ENCODE data around the gene CELF5.
A peak's percentile ranks its signal among the peaks of the same experiment; 100 is the strongest.

The CELF5 gene

GRCh38 chr19:3243819-3244700 is 19.6 kb downstream of the CELF5 start:
- DNase-seq (ENCODE audit: low spot score) = peak; percentile 54

GRCh38 chr19:3245050-3245449 is 20.6 kb downstream of the CELF5 start:
- no peak for DNase-seq (ENCODE audit: low spot score)

GRCh38 chr19:3248728-3249326 is 24.4 kb downstream of the CELF5 start:
- DNase-seq (ENCODE audit: low spot score) = no peak

- DNase-seq (ENCODE audit: low spot score) = no peak
These were observed 24.9 kb downstream of the CELF5 start for GRCh38 chr19:3249408-3249807.

GRCh38 chr19:3250675-3251074 is 26.2 kb downstream of the CELF5 start:
- peak; percentile 7 for DNase-seq (ENCODE audit: low spot score)

- DNase-seq (ENCODE audit: low spot score) = no peak
These were observed 26.8 kb downstream of the CELF5 start for GRCh38 chr19:3251229-3251628.

GRCh38 chr19:3252650-3253049 is 28.2 kb downstream of the CELF5 start:
- DNase-seq (ENCODE audit: low spot score) = no peak

- no peak for DNase-seq (ENCODE audit: low spot score)
These were observed 28.8 kb downstream of the CELF5 start for GRCh38 chr19:3253270-3253669.

GRCh38 chr19:3254520-3254919 is 30.1 kb downstream of the CELF5 start:
- no peak for DNase-seq (ENCODE audit: low spot score)

- no peak for DNase-seq (ENCODE audit: low spot score)
These were observed 32.6 kb downstream of the CELF5 start for GRCh38 chr19:3257071-3257470.

GRCh38 chr19:3262362-3262761 is 37.9 kb downstream of the CELF5 start:
- DNase-seq (ENCODE audit: low spot score) = no peak

- no peak for DNase-seq (ENCODE audit: low spot score)
These were observed 39.4 kb downstream of the CELF5 start for GRCh38 chr19:3263866-3264265.

GRCh38 chr19:3265432-3265831 is 41.0 kb downstream of the CELF5 start:
- no peak for DNase-seq (ENCODE audit: low spot score)

- no peak for DNase-seq (ENCODE audit: low spot score)
These were observed 41.7 kb downstream of the CELF5 start for GRCh38 chr19:3266092-3266693.

GRCh38 chr19:3266792-3267514 is 42.5 kb downstream of the CELF5 start:
- no peak for DNase-seq (ENCODE audit: low spot score)

- no peak for DNase-seq (ENCODE audit: low spot score)
These were observed 43.9 kb downstream of the CELF5 start for GRCh38 chr19:3268326-3268725.

- no peak for DNase-seq (ENCODE audit: low spot score)
These were observed 44.3 kb downstream of the CELF5 start for GRCh38 chr19:3268763-3269162.

GRCh38 chr19:3269916-3270671 is 45.6 kb downstream of the CELF5 start:
- DNase-seq (ENCODE audit: low spot score) = no peak

- DNase-seq (ENCODE audit: low spot score) = no peak
These were observed 46.4 kb downstream of the CELF5 start for GRCh38 chr19:3270902-3271301.

- no peak for DNase-seq (ENCODE audit: low spot score)
These were observed 48.0 kb downstream of the CELF5 start for GRCh38 chr19:3272401-3272931.

- no peak for DNase-seq (ENCODE audit: low spot score)
These were observed 48.5 kb downstream of the CELF5 start for GRCh38 chr19:3272952-3273351.

Measured in LoVo (cell line).